WTC11 (cell line): ENCODE data around the gene PTPN3. TPM values are rescaled to one million over a fixed set of nuclear protein-coding genes. Genes with fewer than 3 reads are reported as not detected.

Source experiments
- ATAC-seq: fragments of 200-7000 bp; cut with Tn5 transposase; 2 replicates; pipeline ENCODE4 v1.10.0; 2021; ENCODE audit warnings: mild to moderate bottlenecking, moderate library complexity
- CTCF ChIA-PET: fragments of 300-600 bp; sonication (Branson Sonifier 250); formaldehyde crosslinking; loops from one replicate; lab custom pipeline; 2021; ENCODE audit warnings: antibody characterized with exemption; lab: Charles Lee
- POLR2A ChIA-PET: fragments of 350-600 bp; sonication (Branson Sonifier 250); formaldehyde crosslinking; loops from one replicate; lab custom pipeline; 2021; ENCODE audit warnings: antibody characterized with exemption; lab: Charles Lee
- DNase-seq: peaks from one replicate; pipeline ENCODE4 v3.0.0; 2021; ENCODE audit warnings: low spot score
- H3K27ac Mint-ChIP-seq: 2 replicates; pipeline ENCODE4 v1.8.0; 2021; ENCODE audit warnings: mixed read lengths
- H3K27me3 Mint-ChIP-seq: 2 replicates; pipeline ENCODE4 v1.8.0; 2021; ENCODE audit warnings: low read depth, mild to moderate bottlenecking, moderate library complexity, mixed read lengths
- H3K36me3 Mint-ChIP-seq: 2 replicates; pipeline ENCODE4 v1.8.0; 2021; ENCODE audit warnings: mixed read lengths
- H3K4me1 Mint-ChIP-seq: 2 replicates; pipeline ENCODE4 v1.8.0; 2022; ENCODE audit warnings: mixed read lengths
- H3K4me3 Mint-ChIP-seq: 2 replicates; pipeline ENCODE4 v1.8.0; 2021; ENCODE audit warnings: mild to moderate bottlenecking, moderate library complexity, mixed read lengths
- H3K9me3 Mint-ChIP-seq: 2 replicates; pipeline ENCODE4 v1.8.0; 2021; ENCODE audit warnings: mixed read lengths
- ATF6 ChIP-seq: sonication (generic); formaldehyde crosslinking; IDR thresholded peaks from 2 replicates; pipeline ENCODE4 v1.8.1; 2023; ENCODE audit warnings: mild to moderate bottlenecking, missing genetic modification reagents
- CTCF ChIP-seq: fragments of 200-600 bp; IDR thresholded peaks from 2 replicates; pipeline ENCODE4 v1.8.0; 2022; ENCODE audit warnings: antibody characterized with exemption
- EMX1 ChIP-seq: fragments of 250-450 bp; sonication (Bioruptor Pico); IDR thresholded peaks from 2 replicates; pipeline ENCODE4 v1.8.0; 2021; ENCODE audit warnings: mild to moderate bottlenecking
- ESRRA ChIP-seq: sonication (generic); formaldehyde crosslinking; IDR thresholded peaks from 2 replicates; pipeline ENCODE4 v1.8.1; 2022; ENCODE audit warnings: mild to moderate bottlenecking, missing genetic modification reagents, borderline replicate concordance
- GTF2I ChIP-seq: fragments of 250-450 bp; sonication (Bioruptor Pico); conservative IDR thresholded peaks from 2 replicates; pipeline ENCODE4 v1.4.0; 2021; ENCODE audit warnings: mild to moderate bottlenecking
- JAZF1 ChIP-seq: fragments of 250-450 bp; sonication (Bioruptor Pico); IDR thresholded peaks from 2 replicates; pipeline ENCODE4 v1.9.0; 2021; ENCODE audit warnings: moderate library complexity, mild to moderate bottlenecking, inconsistent platforms
- MAX ChIP-seq: sonication (generic); formaldehyde crosslinking; IDR thresholded peaks from 2 replicates; pipeline ENCODE4 v1.8.0; 2022; ENCODE audit warnings: mild to moderate bottlenecking, missing genetic modification reagents
- NR1H2 ChIP-seq: sonication (generic); formaldehyde crosslinking; IDR thresholded peaks from 2 replicates; pipeline ENCODE4 v1.9.0; 2021; ENCODE audit warnings: mild to moderate bottlenecking, moderate library complexity, missing genetic modification reagents
- NR3C1 ChIP-seq: sonication (generic); formaldehyde crosslinking; conservative IDR thresholded peaks from 2 replicates; pipeline ENCODE4 v1.8.1; 2023; ENCODE audit warnings: low read depth, mild to moderate bottlenecking, missing genetic modification reagents
- TCF7 ChIP-seq: sonication (generic); formaldehyde crosslinking; IDR thresholded peaks from 2 replicates; pipeline ENCODE4 v1.8.0; 2022; ENCODE audit warnings: mild to moderate bottlenecking, low read depth, missing genetic modification reagents, moderate library complexity
- TEAD4 ChIP-seq: sonication (generic); formaldehyde crosslinking; IDR thresholded peaks from 2 replicates; pipeline ENCODE4 v1.8.0; 2022; ENCODE audit warnings: mild to moderate bottlenecking, missing genetic modification reagents
- ZNF219 ChIP-seq: sonication (generic); formaldehyde crosslinking; IDR thresholded peaks from 2 replicates; pipeline ENCODE4 v1.8.0; 2023; ENCODE audit warnings: missing genetic modification reagents, mild to moderate bottlenecking, borderline replicate concordance
- ZNF317 ChIP-seq: sonication (generic); formaldehyde crosslinking; IDR thresholded peaks from 2 replicates; pipeline ENCODE4 v1.8.1; 2023; ENCODE audit warnings: low read depth, mild to moderate bottlenecking, moderate library complexity, missing genetic modification reagents, borderline replicate concordance
- ZNF423 ChIP-seq: fragments of 250-450 bp; sonication (Bioruptor Pico); IDR thresholded peaks from 2 replicates; pipeline ENCODE4 v2.1.2; 2022; ENCODE audit warnings: mild to moderate bottlenecking, moderate library complexity
- total RNA-seq: library from RNA; stranded (reverse); gene quantifications from 3 replicates; pipeline ENCODE4 v1.2.3, GENCODE V29; 2021
- TF ChIP-seq, protein P1 (sequence below): sonication (generic); formaldehyde crosslinking; conservative IDR thresholded peaks from 2 replicates; pipeline ENCODE4 v1.8.1; 2023; ENCODE audit warnings: mild to moderate bottlenecking, low read depth, missing genetic modification reagents, moderate library complexity
- TF ChIP-seq, protein P2 (sequence below): sonication (generic); formaldehyde crosslinking; IDR thresholded peaks from 2 replicates; pipeline ENCODE4 v1.8.1; 2022; ENCODE audit warnings: mild to moderate bottlenecking, missing genetic modification reagents, moderate library complexity, borderline replicate concordance
- TF ChIP-seq, protein P3 (sequence below): sonication (generic); formaldehyde crosslinking; IDR thresholded peaks from 2 replicates; pipeline ENCODE4 v1.8.1; 2023; ENCODE audit warnings: mild to moderate bottlenecking, missing genetic modification reagents, borderline replicate concordance
- TF ChIP-seq, protein P4 (sequence below): sonication (generic); formaldehyde crosslinking; IDR thresholded peaks from 2 replicates; pipeline ENCODE4 v1.8.1; 2022; ENCODE audit warnings: low read depth, mild to moderate bottlenecking, moderate library complexity, missing genetic modification reagents, borderline replicate concordance

PTPN3 gene
- total RNA-seq, 1 experiment from 2014 or later, result 1.7 TPM

GRCh38 chr9:109468927-109469326 is 29.2 kb downstream of the PTPN3 start:
- ATAC-seq (no peak), DNase-seq (no peak)
- Mint-ChIP-seq H3K9me3 (no peaks in the 10 kb centered on the region), H3K4me3 (no peak overlapping the region), H3K27ac (no peak overlapping the region), H3K36me3 (no peaks in the 10 kb centered on the region), H3K4me1 (peaks cover 3% of the 10 kb centered on the region), H3K27me3 (no peaks in the 10 kb centered on the region)
- CTCF ChIA-PET, result interaction anchor here (1.0 to 6.9 kb wide), 16 partner anchors 8 to 349 kb away, joined by 3 to 79 read pairs (median 8); no protein-coding TSS in a partner anchor
- POLR2A ChIA-PET, result no interaction called here
- TF ChIP-seq EMX1 (no peak), ZNF423 (no peak), ESRRA (CRISPR knock-in tag) (no peak), ZNF219 (CRISPR knock-in tag) (no peak), NR1H2 (CRISPR knock-in tag) (no peak), NR3C1 (CRISPR knock-in tag) (no peak), TEAD4 (CRISPR knock-in tag) (no peak)
- TF ChIP-seq, protein P1, sequence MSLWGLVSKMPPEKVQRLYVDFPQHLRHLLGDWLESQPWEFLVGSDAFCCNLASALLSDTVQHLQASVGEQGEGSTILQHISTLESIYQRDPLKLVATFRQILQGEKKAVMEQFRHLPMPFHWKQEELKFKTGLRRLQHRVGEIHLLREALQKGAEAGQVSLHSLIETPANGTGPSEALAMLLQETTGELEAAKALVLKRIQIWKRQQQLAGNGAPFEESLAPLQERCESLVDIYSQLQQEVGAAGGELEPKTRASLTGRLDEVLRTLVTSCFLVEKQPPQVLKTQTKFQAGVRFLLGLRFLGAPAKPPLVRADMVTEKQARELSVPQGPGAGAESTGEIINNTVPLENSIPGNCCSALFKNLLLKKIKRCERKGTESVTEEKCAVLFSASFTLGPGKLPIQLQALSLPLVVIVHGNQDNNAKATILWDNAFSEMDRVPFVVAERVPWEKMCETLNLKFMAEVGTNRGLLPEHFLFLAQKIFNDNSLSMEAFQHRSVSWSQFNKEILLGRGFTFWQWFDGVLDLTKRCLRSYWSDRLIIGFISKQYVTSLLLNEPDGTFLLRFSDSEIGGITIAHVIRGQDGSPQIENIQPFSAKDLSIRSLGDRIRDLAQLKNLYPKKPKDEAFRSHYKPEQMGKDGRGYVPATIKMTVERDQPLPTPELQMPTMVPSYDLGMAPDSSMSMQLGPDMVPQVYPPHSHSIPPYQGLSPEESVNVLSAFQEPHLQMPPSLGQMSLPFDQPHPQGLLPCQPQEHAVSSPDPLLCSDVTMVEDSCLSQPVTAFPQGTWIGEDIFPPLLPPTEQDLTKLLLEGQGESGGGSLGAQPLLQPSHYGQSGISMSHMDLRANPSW (CRISPR knock-in tag), result no peak

DNA sequence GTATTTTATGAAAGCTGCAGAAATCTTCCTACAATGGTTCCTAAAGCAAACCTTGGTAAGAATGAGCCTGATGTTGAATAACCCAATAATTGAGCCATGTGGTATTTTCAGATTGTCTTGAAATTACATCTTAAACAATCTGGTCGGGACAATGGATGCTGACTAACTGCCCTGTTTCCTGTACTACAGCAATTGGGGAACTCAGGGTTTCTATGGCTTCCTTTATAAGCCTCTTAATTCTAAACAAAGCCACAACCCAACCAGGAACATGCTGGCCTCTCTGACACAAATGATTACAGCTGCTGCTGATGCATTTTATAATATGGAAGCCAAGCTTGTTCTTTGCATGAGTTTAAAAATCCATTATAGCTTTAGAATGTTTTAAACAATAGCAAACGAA is 30.2 kb downstream of the PTPN3 start:
- ChIA-PET POLR2A (no interaction called here), CTCF (interaction anchor here (0.8 to 6.9 kb wide), 4 partner anchors 11 to 269 kb away, joined by 3 to 79 read pairs (median 4); no protein-coding TSS in a partner anchor)
- DNase-seq (no peak), ATAC-seq (no peak)
- Mint-ChIP-seq H3K4me3 (no peak overlapping the region), H3K27me3 (no peaks in the 10 kb centered on the region), H3K27ac (no peak overlapping the region), H3K4me1 (peaks cover 6% of the 10 kb centered on the region), H3K9me3 (no peaks in the 10 kb centered on the region), H3K36me3 (no peaks in the 10 kb centered on the region)
- TF ChIP-seq ZNF317 (CRISPR knock-in tag) (no peak), TCF7 (CRISPR knock-in tag) (no peak), GTF2I (CRISPR knock-in tag) (no peak), JAZF1 (CRISPR knock-in tag) (no peak), MAX (CRISPR knock-in tag) (no peak), CTCF (no peak), ATF6 (CRISPR knock-in tag) (no peak)
- TF ChIP-seq, protein P2, sequence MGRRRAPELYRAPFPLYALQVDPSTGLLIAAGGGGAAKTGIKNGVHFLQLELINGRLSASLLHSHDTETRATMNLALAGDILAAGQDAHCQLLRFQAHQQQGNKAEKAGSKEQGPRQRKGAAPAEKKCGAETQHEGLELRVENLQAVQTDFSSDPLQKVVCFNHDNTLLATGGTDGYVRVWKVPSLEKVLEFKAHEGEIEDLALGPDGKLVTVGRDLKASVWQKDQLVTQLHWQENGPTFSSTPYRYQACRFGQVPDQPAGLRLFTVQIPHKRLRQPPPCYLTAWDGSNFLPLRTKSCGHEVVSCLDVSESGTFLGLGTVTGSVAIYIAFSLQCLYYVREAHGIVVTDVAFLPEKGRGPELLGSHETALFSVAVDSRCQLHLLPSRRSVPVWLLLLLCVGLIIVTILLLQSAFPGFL (CRISPR knock-in tag), result no peak
- TF ChIP-seq, protein P3, sequence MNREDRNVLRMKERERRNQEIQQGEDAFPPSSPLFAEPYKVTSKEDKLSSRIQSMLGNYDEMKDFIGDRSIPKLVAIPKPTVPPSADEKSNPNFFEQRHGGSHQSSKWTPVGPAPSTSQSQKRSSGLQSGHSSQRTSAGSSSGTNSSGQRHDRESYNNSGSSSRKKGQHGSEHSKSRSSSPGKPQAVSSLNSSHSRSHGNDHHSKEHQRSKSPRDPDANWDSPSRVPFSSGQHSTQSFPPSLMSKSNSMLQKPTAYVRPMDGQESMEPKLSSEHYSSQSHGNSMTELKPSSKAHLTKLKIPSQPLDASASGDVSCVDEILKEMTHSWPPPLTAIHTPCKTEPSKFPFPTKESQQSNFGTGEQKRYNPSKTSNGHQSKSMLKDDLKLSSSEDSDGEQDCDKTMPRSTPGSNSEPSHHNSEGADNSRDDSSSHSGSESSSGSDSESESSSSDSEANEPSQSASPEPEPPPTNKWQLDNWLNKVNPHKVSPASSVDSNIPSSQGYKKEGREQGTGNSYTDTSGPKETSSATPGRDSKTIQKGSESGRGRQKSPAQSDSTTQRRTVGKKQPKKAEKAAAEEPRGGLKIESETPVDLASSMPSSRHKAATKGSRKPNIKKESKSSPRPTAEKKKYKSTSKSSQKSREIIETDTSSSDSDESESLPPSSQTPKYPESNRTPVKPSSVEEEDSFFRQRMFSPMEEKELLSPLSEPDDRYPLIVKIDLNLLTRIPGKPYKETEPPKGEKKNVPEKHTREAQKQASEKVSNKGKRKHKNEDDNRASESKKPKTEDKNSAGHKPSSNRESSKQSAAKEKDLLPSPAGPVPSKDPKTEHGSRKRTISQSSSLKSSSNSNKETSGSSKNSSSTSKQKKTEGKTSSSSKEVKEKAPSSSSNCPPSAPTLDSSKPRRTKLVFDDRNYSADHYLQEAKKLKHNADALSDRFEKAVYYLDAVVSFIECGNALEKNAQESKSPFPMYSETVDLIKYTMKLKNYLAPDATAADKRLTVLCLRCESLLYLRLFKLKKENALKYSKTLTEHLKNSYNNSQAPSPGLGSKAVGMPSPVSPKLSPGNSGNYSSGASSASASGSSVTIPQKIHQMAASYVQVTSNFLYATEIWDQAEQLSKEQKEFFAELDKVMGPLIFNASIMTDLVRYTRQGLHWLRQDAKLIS (CRISPR knock-in tag), result no peak
- TF ChIP-seq, protein P4, sequence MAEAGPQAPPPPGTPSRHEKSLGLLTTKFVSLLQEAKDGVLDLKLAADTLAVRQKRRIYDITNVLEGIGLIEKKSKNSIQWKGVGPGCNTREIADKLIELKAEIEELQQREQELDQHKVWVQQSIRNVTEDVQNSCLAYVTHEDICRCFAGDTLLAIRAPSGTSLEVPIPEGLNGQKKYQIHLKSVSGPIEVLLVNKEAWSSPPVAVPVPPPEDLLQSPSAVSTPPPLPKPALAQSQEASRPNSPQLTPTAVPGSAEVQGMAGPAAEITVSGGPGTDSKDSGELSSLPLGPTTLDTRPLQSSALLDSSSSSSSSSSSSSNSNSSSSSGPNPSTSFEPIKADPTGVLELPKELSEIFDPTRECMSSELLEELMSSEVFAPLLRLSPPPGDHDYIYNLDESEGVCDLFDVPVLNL (CRISPR knock-in tag), result no peak
- TF ChIP-seq, protein P1 (CRISPR knock-in tag), result no peak
